ENCODE measurements around the gene SAMHD1.

GRCh38 chr20:36984257-36984638 is 32.7 kb upstream of the SAMHD1 start:
- TF ChIP-seq SUZ12 (IDR thresholded peaks at IDR 0.05; ENCODE audit: extremely low read depth, insufficient read depth, insufficient read length) (no peak), YY1 (IDR thresholded peaks at IDR 0.05; ENCODE audit: insufficient read depth, insufficient read length) (no peak)
